Left cardiac atrium (tissue), 4 donors: ENCODE measurements around the gene NTM. TPM values are rescaled to one million over a fixed set of nuclear protein-coding genes. Genes with fewer than 3 reads are reported as not detected.

Experiments
- ATAC-seq, 2 donors: fragments of 200-7000 bp; cut with Tn5 transposase; one replicate each; pipeline ENCODE4 v1.9.1; 2020; ENCODE audit warnings: mild to moderate bottlenecking in 2 of 2, moderate library complexity in 2 of 2
- DNase-seq: peaks from one replicate; pipeline ENCODE4 v3.0.0-alpha.2; 2020
- intact Hi-C, 2 donors: fragments of 100-400 bp; cut with DNase I; formaldehyde crosslinking; loops; one replicate each; pipeline versions ENCODE4 v1.14.1 to v1.15.1; 2022 to 2023
- total RNA-seq, 2 donors: library from RNA; stranded (reverse); fragmentation: NEBNext Ultra II Directional; extraction: Animal tissue kit (Norgen Biotek cat#: 25700); gene quantifications; one replicate each; pipeline ENCODE4 v1.2.1, GENCODE V29; 2021
- donor health status: DM: no; HTN: yes; CAD: no.
- donor health status: DM: no; HTN: yes; CAD: no; lungs with severe emphysema.
- donor health status: DM: yes; HTN: yes; CAD: no.
- donor health status: Dilated cardiomyopathy.

The NTM gene
- total RNA-seq, 2 donors from 2014 or later, result 21.5 to 37.4 TPM

- ATAC-seq (no peak), DNase-seq (no peak)
- intact Hi-C loops, result no loop called here
Measured at GRCh38 chr11:131756479-131757110, 386.2 kb downstream of the NTM start.

GRCh38 chr11:131758726-131759125 lies 388.3 kb downstream of the NTM start:
- ATAC-seq, result no peak
- intact Hi-C loops, result no loop called here
- no peak for DNase-seq

GRCh38 chr11:131759140-131759539 lies 388.7 kb downstream of the NTM start:
- intact Hi-C loops, result no loop called here
- DNase-seq (no peak), ATAC-seq (no peak)

GRCh38 chr11:131760091-131761061 lies 390.0 kb downstream of the NTM start:
- DNase-seq, result peak; percentile 33
- ATAC-seq, result peak in 1 of 2 donors; percentile 89
- intact Hi-C loops, result no loop called here

- ATAC-seq (no peak), DNase-seq (no peak)
- intact Hi-C loops, result no loop called here
Measured at GRCh38 chr11:131762346-131763110, 392.1 kb downstream of the NTM start.

GRCh38 chr11:131763193-131763890 lies 392.9 kb downstream of the NTM start:
- DNase-seq (no peak), ATAC-seq (peak in 1 of 2 donors; percentile 43)
- intact Hi-C loops, result no loop called here

GRCh38 chr11:131764126-131764525 lies 393.7 kb downstream of the NTM start:
- ATAC-seq (no peak), DNase-seq (no peak)
- intact Hi-C loops, result no loop called here

GRCh38 chr11:131764649-131765048 lies 394.2 kb downstream of the NTM start:
- ATAC-seq, result no peak
- intact Hi-C loops, result no loop called here
- no peak for DNase-seq

- ATAC-seq (no peak), DNase-seq (no peak)
Measured at GRCh38 chr11:131766637-131767036, 396.2 kb downstream of the NTM start.

GRCh38 chr11:131767421-131767820 lies 397.0 kb downstream of the NTM start:
- intact Hi-C loops, result no loop called here
- no peak for ATAC-seq
- DNase-seq, result no peak

More at GRCh38 chr11:131766637-131767036, 396.2 kb downstream of the NTM start:
- intact Hi-C loops, result no loop called here

- no peak for DNase-seq
- intact Hi-C loops, result no loop called here
Measured at GRCh38 chr11:131770801-131771200, 400.4 kb downstream of the NTM start.

GRCh38 chr11:131771471-131771870 lies 401.1 kb downstream of the NTM start:
- ATAC-seq, result no peak
- no peak for DNase-seq
- intact Hi-C loops, result no loop called here

More at GRCh38 chr11:131770801-131771200, 400.4 kb downstream of the NTM start:
- ATAC-seq, result no peak

GRCh38 chr11:131773626-131774025 lies 403.2 kb downstream of the NTM start:
- intact Hi-C loops, result no loop called here
- no peak for DNase-seq
- no peak for ATAC-seq

- intact Hi-C loops, result no loop called here
- DNase-seq (no peak), ATAC-seq (no peak)
Measured at GRCh38 chr11:131776211-131776610, 405.8 kb downstream of the NTM start.

- intact Hi-C loops, result no loop called here
- no peak for ATAC-seq
Measured at GRCh38 chr11:131785801-131786200, 415.4 kb downstream of the NTM start.

GRCh38 chr11:131787119-131787518 lies 416.7 kb downstream of the NTM start:
- intact Hi-C loops, result no loop called here
- ATAC-seq, result no peak

More at GRCh38 chr11:131785801-131786200, 415.4 kb downstream of the NTM start:
- DNase-seq, result no peak

GRCh38 chr11:131790586-131790985 lies 420.2 kb downstream of the NTM start:
- ATAC-seq (no peak), DNase-seq (no peak)
- intact Hi-C loops, result no loop called here

More at GRCh38 chr11:131787119-131787518, 416.7 kb downstream of the NTM start:
- no peak for DNase-seq

- intact Hi-C loops, result no loop called here
- no peak for ATAC-seq
- no peak for DNase-seq
Measured at GRCh38 chr11:131792243-131792642, 421.8 kb downstream of the NTM start.

- no peak for ATAC-seq
- intact Hi-C loops, result no loop called here
- DNase-seq, result no peak
Measured at GRCh38 chr11:131796089-131796488, 425.7 kb downstream of the NTM start.
